Ovary (tissue), 3 donors: ENCODE results near the gene MAFG.

Source experiments
- CTCF ChIP-seq, 3 donors: fragments of 450-650 bp in 2 of 3; fragments of 200-600 bp in 1 of 3; IDR thresholded peaks; one replicate each; pipeline versions ENCODE4 v1.5.1 to v1.8.0; 2016 to 2022; ENCODE audit warnings: antibody characterized with exemption in 3 of 3, mild to moderate bottlenecking in 1 of 3
- EP300 ChIP-seq: sonication (generic); formaldehyde crosslinking; IDR thresholded peaks from one replicate; pipeline ENCODE4 v1.6.1; 2017; ENCODE audit warnings: antibody characterized with exemption
- POLR2A ChIP-seq: fragments of 450-650 bp; IDR thresholded peaks from one replicate; pipeline ENCODE4 v1.6.1; 2017; ENCODE audit warnings: antibody characterized with exemption, mild to moderate bottlenecking, moderate library complexity
- donor health status: DM: no; HTN: no; CAD: no.

GRCh38 chr17:81951785-81952684 lies 24.5 kb upstream of the MAFG start:
- TF ChIP-seq CTCF (IDR thresholded peaks at IDR 0.05) (no peak), POLR2A (no peak), EP300 (no peak)
